Stimulated activated CD8-positive, alpha-beta memory T cell treated with anti-CD3 and anti-CD28 coated beads, Interleukin-15, amount 100 ng/mL, for 1 hour (primary cell): ENCODE results near the gene SPAST.
"Not testable (repeated sequence)": the region's sequence is repeated elsewhere in the genome, so short reads cannot be mapped to it uniquely, and the experiment has no call there.

Experiments
- DNase-seq: peaks from one replicate; pipeline ENCODE4 v3.0.0-alpha.2; 2020; ENCODE audit warnings: low read depth

The SPAST gene

GRCh38 chr2:32124660-32125059 lies 61.3 kb downstream of the SPAST start:
- DNase-seq: no peak

GRCh38 chr2:32128636-32129035 lies 65.3 kb downstream of the SPAST start:
- DNase-seq: no peak

- no peak for DNase-seq
Measured at GRCh38 chr2:32129086-32129485, 65.7 kb downstream of the SPAST start.

- DNase-seq: no peak
Measured at GRCh38 chr2:32135409-32135808, 72.1 kb downstream of the SPAST start.

- DNase-seq: no peak
Measured at GRCh38 chr2:32136097-32136496, 72.7 kb downstream of the SPAST start.

- not testable (repeated sequence) for DNase-seq
Measured at GRCh38 chr2:32151544-32151943, 88.2 kb downstream of the SPAST start.

GRCh38 chr2:32159678-32160077 lies 96.3 kb downstream of the SPAST start:
- DNase-seq: no peak

- no peak for DNase-seq
Measured at GRCh38 chr2:32161296-32161695, 97.9 kb downstream of the SPAST start.

GRCh38 chr2:32164254-32164653 lies 100.9 kb downstream of the SPAST start:
- DNase-seq: not testable (repeated sequence)

GRCh38 chr2:32165027-32165347 lies 101.6 kb downstream of the SPAST start:
- not testable (repeated sequence) for DNase-seq

GRCh38 chr2:32166115-32166574 lies 102.8 kb downstream of the SPAST start:
- DNase-seq: no peak

GRCh38 chr2:32168513-32168912 lies 105.2 kb downstream of the SPAST start:
- no peak for DNase-seq

- DNase-seq: no peak
Measured at GRCh38 chr2:32172870-32173269, 109.5 kb downstream of the SPAST start.

- DNase-seq: no peak
Measured at GRCh38 chr2:32182667-32183066, 119.3 kb downstream of the SPAST start.

GRCh38 chr2:32189011-32189410 lies 125.7 kb downstream of the SPAST start:
- no peak for DNase-seq

GRCh38 chr2:32192418-32192817 lies 129.1 kb downstream of the SPAST start:
- DNase-seq: no peak

- DNase-seq: no peak
Measured at GRCh38 chr2:32200814-32201213, 137.5 kb downstream of the SPAST start.

GRCh38 chr2:32203428-32203827 lies 140.1 kb downstream of the SPAST start:
- not testable (repeated sequence) for DNase-seq
